HepG2 (cell line): ENCODE data around the gene MIB2. TPM values are rescaled to one million over a fixed set of nuclear protein-coding genes. Genes with fewer than 3 reads are reported as not detected.

Source experiments
- ARNTL ChIP-seq: sonication (generic); formaldehyde crosslinking; IDR thresholded peaks from 2 replicates; pipeline ENCODE4 v1.4.0; 2020; ENCODE audit warnings: mild to moderate bottlenecking, missing genetic modification reagents
- ATF4 ChIP-seq, 2 experiments: fragments of 450-650 bp in 1 of 2; sonication (generic) in 1 of 2; formaldehyde crosslinking; IDR thresholded peaks; 2 replicates each; pipeline versions ENCODE4 v1.5.0 to v1.8.0; 2020 to 2022; ENCODE audit warnings: mild to moderate bottlenecking in 1 of 2, missing genetic modification reagents in 1 of 2
- RXRA ChIP-seq: sonication (generic); formaldehyde crosslinking; IDR thresholded peaks from 2 replicates; pipeline ENCODE4 v1.5.1; 2020; ENCODE audit warnings: missing genetic modification reagents
- SRSF4 ChIP-seq: fragments of 200-400 bp; formaldehyde crosslinking; IDR thresholded peaks from one replicate; pipeline ENCODE4 v1.6.1; 2018; ENCODE audit warnings: mild to moderate bottlenecking, low read depth, low read length, moderate library complexity; ENCODE audit not compliant: poor library complexity, severe bottlenecking
- STAG1 ChIP-seq: sonication (generic); formaldehyde crosslinking; IDR thresholded peaks from 2 replicates; pipeline ENCODE4 v1.4.0; 2020; ENCODE audit warnings: missing genetic modification reagents
- TARDBP ChIP-seq: sonication (generic); formaldehyde crosslinking; IDR thresholded peaks from 2 replicates; pipeline ENCODE4 v1.8.0; 2022; ENCODE audit warnings: mild to moderate bottlenecking, missing genetic modification reagents
- TFAP4 ChIP-seq: sonication (generic); IDR thresholded peaks from 2 replicates; pipeline ENCODE4 v1.6.1; 2016; ENCODE audit warnings: low read depth, borderline replicate concordance
- THAP11 ChIP-seq: IDR thresholded peaks from 2 replicates; pipeline ENCODE4 v1.6.1; 2016; ENCODE audit warnings: missing biosample characterization, missing genetic modification reagents
- YEATS4 ChIP-seq: sonication (generic); formaldehyde crosslinking; IDR thresholded peaks from 2 replicates; pipeline ENCODE4 v1.4.0; 2020; ENCODE audit warnings: missing genetic modification reagents, borderline replicate concordance
- ZNF225 ChIP-seq: sonication (generic); formaldehyde crosslinking; IDR thresholded peaks from 2 replicates; pipeline ENCODE4 v1.4.0; 2020; ENCODE audit warnings: mild to moderate bottlenecking, missing genetic modification reagents
- ZNF333 ChIP-seq: sonication (generic); formaldehyde crosslinking; IDR thresholded peaks from 2 replicates; pipeline ENCODE4 v1.4.0; 2020; ENCODE audit warnings: mild to moderate bottlenecking, missing genetic modification reagents, borderline replicate concordance
- ZNF543 ChIP-seq: sonication (generic); formaldehyde crosslinking; IDR thresholded peaks from 2 replicates; pipeline ENCODE4 v1.4.0; 2020; ENCODE audit warnings: mild to moderate bottlenecking, missing genetic modification reagents
- ZNF564 ChIP-seq: sonication (generic); formaldehyde crosslinking; IDR thresholded peaks from 2 replicates; pipeline ENCODE4 v1.8.1; 2023; ENCODE audit warnings: mild to moderate bottlenecking, missing genetic modification reagents
- ZNF670 ChIP-seq: sonication (generic); formaldehyde crosslinking; IDR thresholded peaks from 2 replicates; pipeline ENCODE4 v1.8.0; 2022; ENCODE audit warnings: mild to moderate bottlenecking, missing genetic modification reagents, borderline replicate concordance
- ZNF749 ChIP-seq: sonication (generic); formaldehyde crosslinking; IDR thresholded peaks from 2 replicates; pipeline ENCODE4 v1.8.0; 2022; ENCODE audit warnings: mild to moderate bottlenecking, missing genetic modification reagents, moderate library complexity, borderline replicate concordance
- polyA plus RNA-seq, 8 experiments: library from polyadenylated mRNA; depleted of rRNA in 3 of 8; stranded (reverse) in 7 of 8; unstranded in 1 of 8; fragments of >200 nt; fragmentation: Illumina TruSeq in 4 of 8; extraction: Trizol in 4 of 8; gene quantifications; 2 replicates each; pipeline versions ENCODE4 v1.2.1 to v1.2.3, GENCODE V29; 2011 to 2016; ENCODE audit warnings: low read depth in 4 of 8, missing spikeins in 1 of 8, mixed read lengths in 1 of 8; ENCODE audit not compliant: insufficient read depth in 1 of 8
- total RNA-seq, 5 experiments: library from RNA; depleted of rRNA; stranded (reverse); fragments of >200 nt; fragmentation: Illumina TruSeq; extraction: Trizol; gene quantifications; 2 replicates each; pipeline ENCODE4 v1.2.3, GENCODE V29; 2016; ENCODE audit warnings: low read depth in 1 of 5
- TF ChIP-seq, protein P1 (sequence below): sonication (generic); formaldehyde crosslinking; IDR thresholded peaks from 2 replicates; pipeline ENCODE4 v1.4.0; 2020; ENCODE audit warnings: missing genetic modification reagents

MIB2 gene
- total and polyA plus RNA-seq, 2 of the 13 experiments (the other 11 are each of a cell fraction or from before 2014, with no cell fraction given) = 19.9 to 30.4 TPM

DNA sequence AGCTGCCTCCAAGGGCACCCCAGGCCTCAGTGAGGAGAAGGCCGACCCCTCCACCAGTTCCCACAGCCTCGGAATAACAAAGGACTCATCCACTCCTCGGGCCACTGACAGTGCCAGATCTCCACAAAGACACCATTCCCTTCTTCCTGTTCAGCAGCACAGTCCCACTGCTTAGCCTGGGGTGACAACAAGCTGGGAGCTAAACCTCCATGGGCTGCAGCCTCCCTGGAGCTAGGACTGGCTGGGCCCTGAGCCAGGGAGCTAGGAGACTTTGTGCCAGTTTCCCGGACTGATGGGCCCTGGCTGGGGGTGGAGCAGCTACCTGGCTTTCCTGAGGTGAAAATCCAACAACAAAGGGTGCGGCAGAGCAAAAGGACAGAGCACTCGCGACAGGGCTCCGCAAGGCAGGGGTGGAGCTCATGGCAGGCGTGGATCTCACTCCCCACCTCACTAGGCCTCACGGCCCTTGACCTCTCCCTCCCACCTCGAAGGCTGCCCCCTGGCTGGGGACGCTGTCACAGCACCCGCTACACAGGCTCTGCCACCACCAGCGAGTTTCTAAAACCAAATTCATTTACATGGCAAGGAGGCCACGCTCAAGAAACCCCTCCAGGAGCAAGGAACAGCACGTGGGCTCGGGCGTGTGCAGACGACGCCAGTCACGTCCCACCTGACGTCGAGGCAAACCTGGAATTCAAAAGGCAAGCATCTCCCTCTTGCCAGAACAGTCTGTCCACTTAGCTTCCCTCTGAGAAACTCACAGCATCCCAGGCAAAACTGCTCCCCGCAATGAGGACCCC, 63.5 kb downstream of the MIB2 start (continued):
- TF ChIP-seq ATF4 (CRISPR knock-in tag; IDR thresholded peaks at IDR 0.05) (no peak), THAP11 (CRISPR knock-in tag) (peak; percentile 72), ARNTL (CRISPR knock-in tag) (0 out of 2 replicates have a peak, but pooled peaks have one; percentile 27), SRSF4 (no peak), ZNF564 (peak; percentile 70; the same call in 1 of the 2 replicates), ZNF225 (CRISPR knock-in tag) (no peak), ZNF749 (CRISPR knock-in tag) (no peak), YEATS4 (0 out of 2 replicates have a peak, but pooled peaks have one; percentile 41), ZNF670 (no peak), STAG1 (CRISPR knock-in tag) (peak; percentile 27), ZNF333 (peak; percentile 60; the same call in 1 of the 2 replicates), TARDBP (CRISPR knock-in tag) (peak; percentile 60; the same call in 1 of the 2 replicates), RXRA (CRISPR knock-in tag) (peak; percentile 88), TFAP4 (no peak), ZNF543 (CRISPR knock-in tag) (peak; percentile 74)
- TF ChIP-seq, protein P1, sequence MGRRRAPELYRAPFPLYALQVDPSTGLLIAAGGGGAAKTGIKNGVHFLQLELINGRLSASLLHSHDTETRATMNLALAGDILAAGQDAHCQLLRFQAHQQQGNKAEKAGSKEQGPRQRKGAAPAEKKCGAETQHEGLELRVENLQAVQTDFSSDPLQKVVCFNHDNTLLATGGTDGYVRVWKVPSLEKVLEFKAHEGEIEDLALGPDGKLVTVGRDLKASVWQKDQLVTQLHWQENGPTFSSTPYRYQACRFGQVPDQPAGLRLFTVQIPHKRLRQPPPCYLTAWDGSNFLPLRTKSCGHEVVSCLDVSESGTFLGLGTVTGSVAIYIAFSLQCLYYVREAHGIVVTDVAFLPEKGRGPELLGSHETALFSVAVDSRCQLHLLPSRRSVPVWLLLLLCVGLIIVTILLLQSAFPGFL (CRISPR knock-in tag) = no peak
